Fibroblast of skin of left biceps (primary cell): ENCODE results near the gene SIGLEC6.

ENCODE experiments used
- DNase-seq, 2 experiments: peaks; one replicate each; pipeline ENCODE4 v3.0.0-alpha.2; 2013; ENCODE audit warnings: low read depth in 2 of 2

SIGLEC6 gene

GRCh38 chr19:51531349-51532315 lies at the start of gene SIGLEC6:
Gene SIGLEC6 (minus strand): TSS chr19:51531670. CDS start chr19:51531648, 22 bp downstream.
- DNase-seq: no peak

- no peak for DNase-seq
Measured at GRCh38 chr19:51576850-51577249, 45.4 kb upstream of the SIGLEC6 start.

- DNase-seq: no peak
Measured at GRCh38 chr19:51573331-51573730, 41.9 kb upstream of the SIGLEC6 start.

GRCh38 chr19:51572908-51573307 lies 41.4 kb upstream of the SIGLEC6 start:
- DNase-seq: no peak

DNA sequence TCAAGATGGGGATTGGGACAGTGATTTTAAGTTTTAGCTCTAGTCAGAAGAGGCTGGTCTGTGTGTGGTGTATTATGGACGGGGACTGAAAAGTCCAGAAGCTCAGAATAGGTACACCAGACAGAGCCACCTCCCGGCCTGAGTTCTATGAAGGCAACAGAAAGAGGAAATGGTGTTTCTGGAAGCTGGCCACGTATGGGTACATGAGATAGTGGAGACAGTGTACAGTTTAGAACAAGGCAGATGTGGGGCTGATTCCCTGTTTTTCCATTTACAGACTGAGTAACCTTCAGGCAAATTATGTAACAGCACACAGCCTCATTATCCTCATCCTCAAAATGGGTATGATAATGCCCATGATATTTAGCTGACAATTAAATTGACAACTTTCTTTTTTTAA lies 40.9 kb upstream of the SIGLEC6 start:
- DNase-seq: no peak

- DNase-seq: no peak
Measured at GRCh38 chr19:51571599-51571998, 40.1 kb upstream of the SIGLEC6 start.

GRCh38 chr19:51570962-51571575 lies 39.6 kb upstream of the SIGLEC6 start, which contains the start of gene ZNF175:
Gene ZNF175 (plus strand): TSS chr19:51571283. CDS start chr19:51573330, 2,047 bp downstream.
- DNase-seq: peak; percentile 90 to 92

GRCh38 chr19:51568456-51568855 lies 37.0 kb upstream of the SIGLEC6 start:
- no peak for DNase-seq

GRCh38 chr19:51567583-51567982 lies 36.1 kb upstream of the SIGLEC6 start:
- no peak for DNase-seq

DNA sequence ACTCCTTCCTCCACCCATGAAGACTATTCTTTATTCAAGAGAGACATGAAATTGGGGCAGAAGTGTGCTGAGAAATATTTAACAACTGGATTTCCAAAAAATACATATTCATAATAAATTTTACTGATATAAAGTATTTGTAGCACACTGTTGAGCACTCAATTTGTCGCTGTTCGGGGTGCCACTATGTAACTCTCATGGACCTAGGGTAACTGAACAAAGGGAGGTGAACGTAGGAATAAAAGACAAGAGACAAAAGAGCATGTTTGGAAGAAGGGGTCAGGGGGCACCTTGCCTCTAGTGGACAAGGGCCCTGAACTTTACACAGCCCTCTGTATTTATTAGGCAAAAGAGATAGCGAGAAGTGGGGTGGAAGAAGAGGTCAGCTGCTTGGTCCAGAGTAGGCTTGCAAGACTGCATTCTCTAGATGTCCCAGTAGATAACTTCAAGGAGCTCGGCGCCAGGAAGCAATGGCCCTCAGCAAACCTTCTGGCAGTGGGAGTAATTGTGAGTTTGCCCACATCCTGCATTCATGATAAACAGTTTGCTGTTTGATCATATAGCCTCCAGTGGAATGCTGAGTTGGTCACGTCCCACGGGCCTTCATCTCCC lies 35.1 kb upstream of the SIGLEC6 start:
- no peak for DNase-seq

DNA sequence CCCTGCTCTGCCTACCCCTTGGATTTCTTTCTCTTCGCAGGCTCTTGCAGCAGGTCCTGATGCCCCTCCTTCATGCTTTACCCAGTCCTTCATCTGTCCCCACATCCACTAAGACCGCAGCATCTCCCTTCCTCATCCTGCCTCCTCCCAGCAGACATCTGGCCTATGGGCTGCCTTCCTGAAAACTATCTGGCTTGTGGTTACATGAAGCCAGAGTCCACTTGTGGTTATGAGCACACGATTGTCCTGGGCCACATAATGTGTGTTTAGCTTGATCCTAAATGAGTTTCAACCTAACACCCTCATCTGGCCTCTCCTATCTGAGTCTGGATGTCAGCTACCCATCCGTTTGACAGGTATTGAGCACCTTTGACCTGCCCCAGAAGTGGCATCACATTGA lies 34.1 kb upstream of the SIGLEC6 start:
- DNase-seq: no peak

- DNase-seq: no peak
Measured at GRCh38 chr19:51564791-51565190, 33.3 kb upstream of the SIGLEC6 start.

DNA sequence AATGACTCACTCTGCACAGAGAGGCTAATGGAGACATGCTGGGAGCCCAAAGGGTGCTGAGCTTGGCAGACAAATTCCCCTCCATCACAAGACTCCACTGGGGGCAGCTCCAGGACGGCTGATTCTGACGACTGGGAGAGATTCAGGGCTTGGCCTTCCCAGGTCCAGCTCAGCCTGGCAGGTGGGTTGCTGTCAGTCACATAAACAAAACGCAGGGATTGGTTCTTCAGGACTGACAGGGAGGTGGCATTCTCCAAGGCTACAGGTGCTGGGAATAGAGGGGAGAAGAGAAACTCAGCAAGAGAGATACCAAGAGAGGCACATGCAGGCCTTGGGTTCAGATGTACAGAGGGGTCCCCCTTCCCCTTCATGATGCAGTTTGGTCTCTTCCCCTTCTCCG lies 28.9 kb upstream of the SIGLEC6 start:
- no peak for DNase-seq

- no peak for DNase-seq
Measured at GRCh38 chr19:51559240-51559639, 27.8 kb upstream of the SIGLEC6 start.

DNA sequence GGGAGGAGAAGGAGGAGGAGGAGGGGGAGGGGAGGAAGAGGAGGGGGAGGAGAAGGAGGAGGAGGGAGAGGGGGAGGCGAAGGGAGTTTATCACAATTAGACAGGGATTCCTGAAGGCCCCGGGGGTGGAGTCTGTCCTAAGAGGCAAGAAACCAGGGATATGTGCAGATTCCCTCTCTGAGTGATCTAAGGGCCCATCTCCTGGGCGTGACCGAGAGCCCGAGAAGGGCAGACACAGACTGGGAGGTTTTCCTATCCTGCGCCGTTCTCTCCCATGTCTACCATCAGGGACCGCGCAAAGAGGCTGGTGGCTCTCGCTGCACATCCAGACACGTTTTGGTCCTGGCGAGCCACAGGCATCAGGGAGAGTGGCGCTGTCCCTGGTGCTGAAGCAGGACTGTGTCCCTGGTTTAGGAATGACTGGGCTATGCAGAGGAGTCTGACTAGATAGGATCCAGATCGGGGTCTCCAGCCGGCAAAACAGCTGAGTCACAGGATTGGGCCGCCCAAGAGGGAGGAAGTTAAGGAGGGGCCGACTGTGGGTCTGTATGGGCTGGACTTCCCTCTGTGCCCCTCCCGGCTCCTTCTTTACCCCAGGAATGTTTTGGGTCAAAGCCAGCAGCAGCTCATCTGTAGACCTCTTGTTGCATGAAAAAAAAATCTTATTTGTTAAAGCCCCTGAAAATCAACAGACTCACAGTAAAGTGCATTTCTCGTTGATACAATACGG lies 21.7 kb upstream of the SIGLEC6 start:
- DNase-seq: peak; percentile 6 to 12

GRCh38 chr19:51552608-51552995 lies 21.1 kb upstream of the SIGLEC6 start:
- no peak for DNase-seq

DNA sequence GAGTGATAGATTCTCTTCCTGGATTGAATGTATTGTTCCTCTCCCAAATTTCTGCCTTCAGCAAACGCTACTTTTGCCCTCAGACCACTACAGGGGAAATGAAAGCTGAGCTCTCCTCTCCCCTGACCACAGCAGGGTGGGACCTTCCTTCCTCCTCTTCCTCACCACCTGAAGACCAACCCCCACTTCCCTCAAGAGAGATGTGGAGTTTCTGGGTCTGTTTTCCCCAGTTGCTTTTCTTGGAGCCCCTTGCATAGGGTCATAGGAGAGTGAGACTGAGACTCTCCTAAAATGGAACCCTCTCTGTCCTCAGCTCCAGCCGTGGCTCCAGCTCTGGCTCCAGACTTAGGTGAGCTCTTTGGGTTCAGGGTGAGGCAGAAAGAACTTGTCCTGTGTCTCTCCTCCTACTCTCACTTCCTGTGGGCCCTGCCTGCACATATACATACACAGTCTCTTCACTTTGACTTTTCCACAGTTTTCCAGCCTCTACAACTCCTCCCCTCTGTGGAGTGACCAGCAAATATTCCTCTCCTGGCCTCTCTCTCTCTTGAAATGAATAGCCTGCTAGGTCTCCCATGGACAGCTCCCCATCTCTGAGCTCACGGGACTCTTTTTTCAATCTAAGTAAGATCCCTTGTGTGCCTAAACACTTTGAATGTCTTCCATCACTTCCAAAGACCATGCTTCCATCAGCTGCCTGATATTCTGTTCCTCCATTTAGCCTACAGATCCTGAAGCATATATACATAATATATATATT lies 20.4 kb upstream of the SIGLEC6 start:
- no peak for DNase-seq

DNA sequence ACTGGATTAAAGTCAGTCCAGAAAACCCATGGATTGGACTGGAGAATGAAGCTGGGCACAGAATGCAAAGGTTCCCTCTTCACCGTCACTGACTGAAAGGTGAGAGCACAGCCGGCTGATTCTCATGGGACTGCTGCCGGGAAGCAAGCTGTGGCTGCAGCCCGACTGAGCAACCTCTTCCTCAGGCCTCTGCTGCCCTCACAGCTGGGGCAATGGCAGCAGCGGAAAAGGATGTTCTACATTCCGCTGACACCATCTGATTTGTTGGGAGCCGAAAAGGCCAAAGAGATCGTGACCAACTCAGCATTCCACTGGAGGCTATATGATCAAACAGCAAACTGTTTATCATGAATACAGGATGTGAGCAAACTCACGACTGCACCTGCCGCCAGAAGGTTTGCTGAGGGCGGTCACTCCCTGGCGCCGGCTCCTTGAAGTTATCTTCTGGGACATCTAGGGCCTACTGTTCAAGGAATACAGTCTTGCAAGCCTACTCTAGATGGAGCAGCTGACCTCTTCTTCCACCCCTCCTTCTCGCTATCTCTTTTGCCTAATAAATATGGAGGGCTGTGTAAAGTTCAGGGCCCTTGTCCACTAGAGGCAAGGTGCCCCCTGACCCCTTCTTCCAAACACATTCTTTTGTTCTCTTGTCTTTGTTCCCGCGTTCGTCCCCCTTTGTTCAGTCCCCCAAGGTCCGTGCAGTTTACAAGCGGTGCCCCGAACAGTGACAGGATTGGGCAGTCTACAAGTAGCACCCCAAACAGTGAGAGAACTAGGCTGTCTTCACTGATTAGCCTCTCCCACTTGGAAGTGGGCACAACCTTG lies 19.6 kb upstream of the SIGLEC6 start:
- no peak for DNase-seq

DNA sequence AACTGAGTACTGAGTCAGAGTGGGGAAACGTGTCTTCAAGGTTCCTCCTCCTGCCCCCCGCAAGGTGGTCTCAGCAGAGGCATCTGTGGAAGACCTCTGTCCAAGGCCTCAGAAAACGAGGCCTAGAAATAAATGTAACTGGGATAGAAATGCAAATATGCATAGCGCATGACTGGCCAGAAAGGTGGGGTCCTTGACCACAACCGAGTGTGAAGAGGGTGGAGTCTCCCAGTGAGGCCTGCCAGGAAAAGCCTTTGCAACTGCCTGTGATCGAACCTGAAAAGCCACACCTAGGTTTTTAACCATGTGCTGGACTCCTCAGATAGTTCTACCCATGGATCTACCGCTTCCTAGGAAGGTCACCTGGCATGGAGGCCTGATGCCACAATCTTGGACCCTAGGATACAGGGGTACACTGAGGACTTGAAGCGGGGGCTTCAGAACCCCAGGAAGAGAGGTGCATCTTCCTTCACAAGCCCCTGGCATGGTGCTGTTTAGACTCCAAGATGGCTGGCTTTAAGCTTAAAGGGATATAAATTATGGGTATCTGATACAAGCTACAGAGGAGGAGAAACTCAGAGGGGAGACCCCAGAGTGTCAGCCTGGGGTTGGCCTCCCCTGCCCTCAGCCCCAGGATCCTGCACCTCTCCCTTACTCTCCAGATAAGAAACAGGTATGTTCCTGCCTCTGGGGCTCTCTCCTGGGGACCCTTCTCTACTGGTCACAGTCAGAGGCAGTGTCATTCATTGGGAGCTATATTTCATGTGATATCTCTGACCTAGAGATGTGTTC lies 18.3 kb upstream of the SIGLEC6 start:
- no peak for DNase-seq
